HG02870 (cell line): ENCODE measurements around the gene LPIN2.

Source experiments
- ATAC-seq: cut with Tn5 transposase; IDR thresholded peaks from one replicate; pipeline ENCODE4 v1.9.1; 2021; ENCODE audit warnings: mild to moderate bottlenecking, moderate library complexity; ENCODE audit not compliant: unreplicated experiment

LPIN2 gene

GRCh38 chr18:2967357-2967756 is 45.6 kb downstream of the LPIN2 start:
- ATAC-seq, result no peak

- no peak for ATAC-seq
Measured at GRCh38 chr18:2966560-2966959, 46.4 kb downstream of the LPIN2 start.

GRCh38 chr18:2965797-2966196 is 47.1 kb downstream of the LPIN2 start:
- ATAC-seq, result no peak

DNA sequence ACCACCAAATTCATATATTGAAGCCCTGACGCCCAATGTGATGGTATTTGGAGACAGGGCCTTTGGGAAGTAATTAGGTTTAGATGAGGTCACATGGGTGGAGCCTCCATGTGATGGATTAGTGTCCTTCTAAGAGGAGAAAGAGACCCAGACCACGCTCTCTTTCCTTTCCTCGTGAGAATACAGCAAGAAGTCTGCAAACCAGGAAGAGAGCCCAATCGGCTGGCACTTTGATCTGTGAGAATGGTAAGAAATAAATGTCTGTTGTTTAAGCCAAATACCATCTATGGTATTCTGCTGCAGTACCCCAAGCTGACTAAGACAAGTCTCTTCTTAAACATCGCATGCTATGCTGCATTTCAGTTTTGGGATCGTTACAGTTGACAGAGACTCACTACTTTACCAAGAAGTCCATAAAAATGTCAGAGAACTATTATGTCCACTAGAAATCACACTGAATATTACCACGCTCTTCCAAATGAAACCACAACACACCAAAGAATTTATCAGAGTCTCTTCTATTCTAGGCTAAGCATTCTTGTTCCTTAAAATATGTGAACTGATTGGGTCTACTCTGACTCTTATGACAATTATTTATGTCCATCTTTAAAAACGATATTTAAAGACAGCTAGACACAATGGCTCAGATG is 48.5 kb downstream of the LPIN2 start:
- ATAC-seq, result no peak
